HepG2 (cell line): ENCODE measurements around the gene ZCCHC3. TPM values are rescaled to one million over a fixed set of nuclear protein-coding genes. Genes with fewer than 3 reads are reported as not detected.

ENCODE experiments used
- KLF16 ChIP-seq, 2 experiments: sonication (generic) in 1 of 2; formaldehyde crosslinking in 1 of 2; IDR thresholded peaks; 2 replicates each; pipeline versions ENCODE4 v1.6.1 to v1.8.0; 2016 to 2023; ENCODE audit warnings: missing genetic modification reagents in 2 of 2, missing compliant biosample characterization in 1 of 2
- MEIS2 ChIP-seq: sonication (generic); formaldehyde crosslinking; IDR thresholded peaks from 2 replicates; pipeline ENCODE4 v1.9.0; 2021; ENCODE audit warnings: mild to moderate bottlenecking, missing genetic modification reagents
- NR2F1 ChIP-seq, 2 experiments: fragments of 450-650 bp in 1 of 2; formaldehyde crosslinking in 1 of 2; IDR thresholded peaks; 2 replicates each; pipeline versions ENCODE4 v1.5.0 to v1.6.1; 2016 to 2020; ENCODE audit warnings: mild to moderate bottlenecking in 1 of 2, missing compliant biosample characterization in 1 of 2, missing genetic modification reagents in 1 of 2, moderate library complexity in 1 of 2
- SMARCC2 ChIP-seq: fragments of 450-650 bp; IDR thresholded peaks from 2 replicates; pipeline ENCODE4 v1.6.1; 2017; ENCODE audit warnings: antibody characterized with exemption, mild to moderate bottlenecking
- ZBTB33 ChIP-seq: sonication (generic); formaldehyde crosslinking; IDR thresholded peaks from 2 replicates; pipeline ENCODE4 v1.4.0; 2020; ENCODE audit warnings: missing genetic modification reagents
- ZBTB40 ChIP-seq, 2 experiments: fragments of 450-650 bp in 1 of 2; sonication (generic) in 1 of 2; formaldehyde crosslinking in 1 of 2; IDR thresholded peaks; 2 replicates each; pipeline versions ENCODE4 v1.6.1 to v1.8.0; 2016 to 2022; ENCODE audit warnings: antibody characterized with exemption in 1 of 2, mild to moderate bottlenecking in 1 of 2, missing genetic modification reagents in 1 of 2
- ZFX ChIP-seq: sonication (generic); formaldehyde crosslinking; IDR thresholded peaks from 2 replicates; pipeline ENCODE4 v1.4.0; 2020; ENCODE audit warnings: mild to moderate bottlenecking, low read depth, missing genetic modification reagents, moderate library complexity
- ZNF160 ChIP-seq: sonication (generic); formaldehyde crosslinking; IDR thresholded peaks from 2 replicates; pipeline ENCODE4 v1.8.0; 2022; ENCODE audit warnings: mild to moderate bottlenecking, inconsistent platforms, missing genetic modification reagents
- ZNF615 ChIP-seq: sonication (generic); formaldehyde crosslinking; IDR thresholded peaks from 2 replicates; pipeline ENCODE4 v1.5.0; 2020; ENCODE audit warnings: mild to moderate bottlenecking, missing genetic modification reagents, borderline replicate concordance
- ZNF768 ChIP-seq: sonication (generic); formaldehyde crosslinking; IDR thresholded peaks from 2 replicates; pipeline ENCODE4 v1.4.0; 2020; ENCODE audit warnings: missing genetic modification reagents
- polyA plus RNA-seq, 8 experiments: library from polyadenylated mRNA; depleted of rRNA in 3 of 8; stranded (reverse) in 7 of 8; unstranded in 1 of 8; fragments of >200 nt; fragmentation: Illumina TruSeq in 4 of 8; extraction: Trizol in 4 of 8; gene quantifications; 2 replicates each; pipeline versions ENCODE4 v1.2.1 to v1.2.3, GENCODE V29; 2011 to 2016; ENCODE audit warnings: low read depth in 4 of 8, missing spikeins in 1 of 8, mixed read lengths in 1 of 8; ENCODE audit not compliant: insufficient read depth in 1 of 8
- total RNA-seq, 5 experiments: library from RNA; depleted of rRNA; stranded (reverse); fragments of >200 nt; fragmentation: Illumina TruSeq; extraction: Trizol; gene quantifications; 2 replicates each; pipeline ENCODE4 v1.2.3, GENCODE V29; 2016; ENCODE audit warnings: low read depth in 1 of 5
- TF ChIP-seq, protein P1 (sequence below): sonication (generic); formaldehyde crosslinking; IDR thresholded peaks from 2 replicates; pipeline ENCODE4 v1.4.0; 2020; ENCODE audit warnings: mild to moderate bottlenecking, missing genetic modification reagents
- TF ChIP-seq, protein P2 (sequence below): sonication (generic); formaldehyde crosslinking; IDR thresholded peaks from 2 replicates; pipeline ENCODE4 v1.5.1; 2020; ENCODE audit warnings: missing genetic modification reagents, mild to moderate bottlenecking, borderline replicate concordance

Gene ZCCHC3
- total and polyA plus RNA-seq, 2 of the 13 experiments (the other 11 are each of a cell fraction or from before 2014, with no cell fraction given): 46.6 to 63.0 TPM

- TF ChIP-seq ZBTB40 (IDR thresholded peaks at IDR 0.05): no peak
- TF ChIP-seq ZBTB40 (CRISPR knock-in tag; IDR thresholded peaks at IDR 0.05): no peak
- TF ChIP-seq SMARCC2: no peak
- 0 out of 4 replicates have a peak, but pooled peaks of 1 of the 2 experiments have one; percentile 55 for TF ChIP-seq KLF16 (CRISPR knock-in tag; IDR thresholded peaks at IDR 0.05)
- TF ChIP-seq, protein P1, sequence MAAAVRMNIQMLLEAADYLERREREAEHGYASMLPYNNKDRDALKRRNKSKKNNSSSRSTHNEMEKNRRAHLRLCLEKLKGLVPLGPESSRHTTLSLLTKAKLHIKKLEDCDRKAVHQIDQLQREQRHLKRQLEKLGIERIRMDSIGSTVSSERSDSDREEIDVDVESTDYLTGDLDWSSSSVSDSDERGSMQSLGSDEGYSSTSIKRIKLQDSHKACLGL (CRISPR knock-in tag): no peak
- no peak for TF ChIP-seq ZBTB33
- no peak for TF ChIP-seq ZNF615 (CRISPR knock-in tag)
- TF ChIP-seq, protein P2, sequence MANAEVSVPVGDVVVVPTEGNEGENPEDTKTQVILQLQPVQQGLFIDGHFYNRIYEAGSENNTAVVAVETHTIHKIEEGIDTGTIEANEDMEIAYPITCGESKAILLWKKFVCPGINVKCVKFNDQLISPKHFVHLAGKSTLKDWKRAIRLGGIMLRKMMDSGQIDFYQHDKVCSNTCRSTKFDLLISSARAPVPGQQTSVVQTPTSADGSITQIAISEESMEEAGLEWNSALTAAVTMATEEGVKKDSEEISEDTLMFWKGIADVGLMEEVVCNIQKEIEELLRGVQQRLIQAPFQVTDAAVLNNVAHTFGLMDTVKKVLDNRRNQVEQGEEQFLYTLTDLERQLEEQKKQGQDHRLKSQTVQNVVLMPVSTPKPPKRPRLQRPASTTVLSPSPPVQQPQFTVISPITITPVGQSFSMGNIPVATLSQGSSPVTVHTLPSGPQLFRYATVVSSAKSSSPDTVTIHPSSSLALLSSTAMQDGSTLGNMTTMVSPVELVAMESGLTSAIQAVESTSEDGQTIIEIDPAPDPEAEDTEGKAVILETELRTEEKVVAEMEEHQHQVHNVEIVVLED: no peak
- TF ChIP-seq ZNF160: no peak
- peak; percentile 47 for TF ChIP-seq ZFX (CRISPR knock-in tag)
- peak; percentile 82 to 90 for TF ChIP-seq NR2F1 (CRISPR knock-in tag; IDR thresholded peaks at IDR 0.05)
- TF ChIP-seq MEIS2 (CRISPR knock-in tag): no peak; the same call in 1 of the 2 replicates
- TF ChIP-seq ZNF768 (CRISPR knock-in tag): no peak
Observed at GRCh38 chr20:330233-331149, 33.1 kb downstream of the ZCCHC3 start (continued).
